HG03469 (cell line): Measurements from ENCODE around the gene DDI1.

Source experiments
- ATAC-seq: cut with Tn5 transposase; IDR thresholded peaks from one replicate; pipeline ENCODE4 v1.9.1; 2021; ENCODE audit warnings: mild to moderate bottlenecking, moderate library complexity, moderate number of reproducible peaks; ENCODE audit not compliant: unreplicated experiment

DDI1 gene

GRCh38 chr11:104036588-104036987, at the start of gene DDI1:
Gene DDI1, plus strand, starts transcription at chr11:104036640. Its CDS starts 183 bp downstream, at chr11:104036823.
- ATAC-seq: no peak

- no peak for ATAC-seq
These were observed 48.5 kb upstream of the DDI1 start for GRCh38 chr11:103987629-103988594.

- no peak for ATAC-seq
These were observed 47.9 kb upstream of the DDI1 start for GRCh38 chr11:103988595-103988969.

- ATAC-seq: no peak
These were observed 42.9 kb upstream of the DDI1 start for GRCh38 chr11:103993507-103993906.

GRCh38 chr11:103994094-103994493, 42.3 kb upstream of the DDI1 start:
- no peak for ATAC-seq

- no peak for ATAC-seq
These were observed 41.9 kb upstream of the DDI1 start for GRCh38 chr11:103994518-103994917.

- ATAC-seq: no peak
These were observed 40.5 kb upstream of the DDI1 start for GRCh38 chr11:103995896-103996295.

GRCh38 chr11:103997082-103997481, 39.4 kb upstream of the DDI1 start:
- peak; percentile 81 for ATAC-seq

- ATAC-seq: no peak
These were observed 37.5 kb upstream of the DDI1 start for GRCh38 chr11:103998826-103999508.

- no peak for ATAC-seq
These were observed 35.6 kb upstream of the DDI1 start for GRCh38 chr11:104000798-104001197.

- ATAC-seq: no peak
These were observed 34.8 kb upstream of the DDI1 start for GRCh38 chr11:104001561-104002056.

GRCh38 chr11:104003491-104003890, 32.9 kb upstream of the DDI1 start:
- ATAC-seq: no peak

GRCh38 chr11:104005234-104005855, 31.1 kb upstream of the DDI1 start:
- ATAC-seq: no peak

- ATAC-seq: no peak
These were observed 26.7 kb upstream of the DDI1 start for GRCh38 chr11:104009744-104010143.

GRCh38 chr11:104011044-104011443, 25.4 kb upstream of the DDI1 start:
- ATAC-seq: no peak

- peak; percentile 85 for ATAC-seq
These were observed 20.6 kb upstream of the DDI1 start for GRCh38 chr11:104015649-104016415.

- no peak for ATAC-seq
These were observed 11.9 kb upstream of the DDI1 start for GRCh38 chr11:104024572-104024971.

- ATAC-seq: no peak
These were observed 7.8 kb upstream of the DDI1 start for GRCh38 chr11:104028476-104029263.

GRCh38 chr11:104033134-104033533, 3.3 kb upstream of the DDI1 start:
- no peak for ATAC-seq

GRCh38 chr11:104033561-104033960, 2.9 kb upstream of the DDI1 start:
- ATAC-seq: no peak
